Measurements from ENCODE around the gene CAMK4. TPM values are rescaled to one million over a fixed set of nuclear protein-coding genes. Genes with fewer than 3 reads are reported as not detected.

The CAMK4 gene
- total RNA-seq, 1 experiment from 2014 or later: 6.3 TPM

GRCh38 chr5:111537141-111538024, 313.2 kb downstream of the CAMK4 start:
- no peak overlapping the region for H3K27ac Mint-ChIP-seq
- H3K14ac ChIP-seq (ENCODE audit: insufficient read depth, low read length): no peak overlapping the region
- no peak overlapping the region for H2BK15ac ChIP-seq (ENCODE audit: low read depth, low read length)
- H3K9me3 Mint-ChIP-seq: peaks cover 0 to 3% of the 10 kb centered on the region in 2 experiments; a peak in 2 of 5 replicates
- H3K4me1 ChIP-seq (ENCODE audit: insufficient read depth, low read length): no peaks in the 10 kb centered on the region
- no peaks in the 10 kb centered on the region for H3K23me2 ChIP-seq (ENCODE audit: insufficient read length, low read depth, low read length, poor library complexity, severe bottlenecking)
- no peaks in the 10 kb centered on the region for H3K27me3 ChIP-seq (ENCODE audit: insufficient read depth, low read length)
- no peak overlapping the region for H2AFZ ChIP-seq (ENCODE audit: low read length)
- no peak overlapping the region for H2BK5ac ChIP-seq (ENCODE audit: insufficient read length, low read length)
- no peak overlapping the region for H2BK20ac ChIP-seq (ENCODE audit: low read depth, low read length, poor library complexity, severe bottlenecking)
- no peaks in the 10 kb centered on the region for H3K79me2 ChIP-seq (ENCODE audit: insufficient read depth, low read length)
- TF ChIP-seq CTCF (conservative IDR thresholded peaks at IDR 0.05): no peak
- no peak overlapping the region for H2BK12ac ChIP-seq (ENCODE audit: insufficient read length, low read depth, low read length)
- H3K36me3 Mint-ChIP-seq (ENCODE audit: insufficient read depth in 1 of 3, low read depth in 3 of 3): no peaks in the 10 kb centered on the region; a peak in 1 of 7 replicates
- H4K20me1 ChIP-seq (ENCODE audit: control insufficient read depth, insufficient read depth, insufficient read length): no peaks in the 10 kb centered on the region
- no peak for DNase-seq
- no peak overlapping the region for H4K5ac ChIP-seq (ENCODE audit: insufficient read length, low read depth, low read length)
- H3K4ac ChIP-seq (ENCODE audit: low read depth, low read length): no peak overlapping the region
- no peak overlapping the region for H3K9ac ChIP-seq (ENCODE audit: extremely low read depth, insufficient read length, low read length)
- WGBS (ENCODE audit: extremely low coverage, insufficient read length, low lambda C conversion rate): no CpG with 5 or more reads among the region's 1 CpG
- H3K4me3 Mint-ChIP-seq: no peak overlapping the region
- no peaks in the 10 kb centered on the region for H3K4me1 Mint-ChIP-seq
- H3T11ph ChIP-seq (ENCODE audit: low read length): no peak overlapping the region
- no peak overlapping the region for H3K27ac ChIP-seq (ENCODE audit: insufficient read length, low read depth, low read length)
- H3K4me2 ChIP-seq (ENCODE audit: insufficient read depth, insufficient read length, low read length): no peak overlapping the region
- no peaks in the 10 kb centered on the region for H3K79me1 ChIP-seq (ENCODE audit: insufficient read depth, low read depth, low read length, poor library complexity, severe bottlenecking)
- peaks cover 3% of the 10 kb centered on the region; the same call in 1 of the 2 replicates for H3K27me3 Mint-ChIP-seq (ENCODE audit: low read depth)
- no peak overlapping the region for H3K18ac ChIP-seq (ENCODE audit: insufficient read length, low read depth, low read length)
- no peak overlapping the region for H2BK120ac ChIP-seq (ENCODE audit: low read depth, low read length, poor library complexity, severe bottlenecking)
- H3K23ac ChIP-seq (ENCODE audit: insufficient read length, low read depth, low read length): no peak overlapping the region
- H3K9me3 ChIP-seq (ENCODE audit: control insufficient read depth, low read depth, low read length): no peaks in the 10 kb centered on the region
- H3K56ac ChIP-seq (ENCODE audit: insufficient read length, low read depth, low read length): no peak overlapping the region
- H4K91ac ChIP-seq (ENCODE audit: insufficient read length, low read depth, low read length): no peak overlapping the region
- no peak overlapping the region for H2AK5ac ChIP-seq (ENCODE audit: insufficient read length, low read length)
- no peak overlapping the region for H4K8ac ChIP-seq (replicated peaks; ENCODE audit: insufficient read length, low read depth, low read length)

Other genes starting within 250 kb of the CAMK4 start
- gene TSLP, start 152.7 kb upstream of the CAMK4 start, total RNA-seq (2021): 0.59 and 0.63 TPM in 2 replicates
- 41.3 and 42.0 TPM in 2 replicates for gene WDR36, start 132.0 kb upstream of the CAMK4 start, total RNA-seq (2021)